GM18508 (cell line): Measurements from ENCODE around the gene SPATS2L.

Experiments used
- ATAC-seq: cut with Tn5 transposase; IDR thresholded peaks from one replicate; pipeline ENCODE4 v1.9.1; 2021; ENCODE audit warnings: moderate number of reproducible peaks; ENCODE audit not compliant: insufficient read depth, unreplicated experiment

The SPATS2L gene

DNA sequence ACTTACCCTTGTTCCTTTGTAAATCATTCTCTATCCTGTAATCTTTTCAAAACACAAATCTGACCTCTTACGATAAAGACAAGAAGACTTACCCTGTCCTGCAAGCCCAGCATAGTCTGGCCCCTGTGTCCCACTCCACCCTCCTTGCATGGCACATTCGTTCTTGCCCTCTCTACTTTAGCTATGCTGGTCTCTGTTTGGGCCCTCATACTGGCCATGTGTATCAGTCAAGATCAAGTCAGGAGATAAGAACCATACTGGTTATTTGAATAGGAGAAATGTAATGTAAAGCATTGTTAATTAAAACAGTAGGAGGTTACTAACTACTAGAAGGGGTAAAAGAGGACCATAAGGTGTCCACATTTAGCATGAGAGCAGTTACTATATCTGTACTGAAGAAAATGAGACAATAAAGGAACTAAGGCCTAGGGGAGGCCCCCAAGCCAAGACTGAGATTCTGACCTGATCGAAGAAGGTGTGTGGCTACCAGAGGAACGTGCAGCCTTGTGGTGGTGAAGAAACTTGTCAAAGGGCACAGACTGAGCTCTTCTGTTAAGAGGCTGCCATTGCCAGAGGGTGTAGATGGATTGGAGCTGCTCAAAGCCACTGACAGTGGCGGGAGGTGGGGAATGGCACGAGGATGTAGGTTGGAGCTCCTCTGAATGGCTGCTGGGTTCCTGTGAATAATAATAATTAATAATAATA, 122.6 kb downstream of the SPATS2L start:
- ATAC-seq: no peak

DNA sequence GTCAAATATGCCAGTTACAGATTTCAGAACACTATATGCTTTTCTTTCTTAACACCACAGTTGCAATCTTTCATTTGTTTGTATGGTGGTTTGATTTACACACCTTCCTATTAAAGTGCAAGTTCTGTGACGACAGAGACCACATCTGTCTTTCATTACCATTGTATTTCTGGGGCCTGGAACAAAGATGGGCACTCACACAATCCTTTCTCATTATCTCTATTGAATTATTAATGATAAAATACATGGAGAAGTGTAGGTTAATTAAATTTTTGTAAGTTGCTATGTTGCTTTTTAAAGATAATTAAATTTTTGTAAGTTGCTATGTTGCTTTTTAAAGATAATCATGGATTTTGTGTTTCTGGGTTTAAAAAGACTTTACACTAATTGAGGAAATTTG, 123.5 kb downstream of the SPATS2L start:
- ATAC-seq: no peak

DNA sequence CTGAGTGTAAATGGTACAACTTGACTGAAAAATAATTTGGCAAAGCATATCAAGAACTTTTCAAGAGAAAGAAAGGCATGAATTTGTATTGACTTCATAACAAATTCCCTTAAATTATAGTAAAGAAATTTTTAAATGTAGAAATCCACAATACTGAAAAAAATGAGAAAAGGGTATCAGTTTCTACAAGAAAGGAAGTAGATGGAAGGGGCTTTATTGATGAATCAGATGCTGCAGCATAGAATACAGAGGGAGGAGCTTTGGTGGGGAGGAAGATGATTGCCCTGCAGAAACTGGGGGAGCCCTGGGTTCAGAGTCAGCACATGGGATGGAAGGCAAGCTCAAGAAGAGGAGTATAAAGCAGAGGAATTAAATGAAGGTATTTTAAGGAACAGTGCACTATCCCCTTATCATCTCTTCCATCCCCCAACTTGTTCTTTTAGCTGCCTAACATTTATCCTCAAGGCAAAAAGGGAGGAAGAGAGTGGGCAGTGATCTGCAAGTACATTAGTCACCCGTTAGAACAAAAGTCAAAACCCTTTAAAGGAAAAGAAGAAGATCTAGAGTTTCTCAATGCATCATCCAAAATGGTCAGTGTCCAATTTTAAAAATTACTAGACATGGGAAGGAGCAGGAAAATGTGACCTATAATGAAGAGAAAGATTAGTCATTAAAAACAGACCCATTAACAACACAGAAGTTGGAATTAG, 125.7 kb downstream of the SPATS2L start:
- no peak for ATAC-seq

DNA sequence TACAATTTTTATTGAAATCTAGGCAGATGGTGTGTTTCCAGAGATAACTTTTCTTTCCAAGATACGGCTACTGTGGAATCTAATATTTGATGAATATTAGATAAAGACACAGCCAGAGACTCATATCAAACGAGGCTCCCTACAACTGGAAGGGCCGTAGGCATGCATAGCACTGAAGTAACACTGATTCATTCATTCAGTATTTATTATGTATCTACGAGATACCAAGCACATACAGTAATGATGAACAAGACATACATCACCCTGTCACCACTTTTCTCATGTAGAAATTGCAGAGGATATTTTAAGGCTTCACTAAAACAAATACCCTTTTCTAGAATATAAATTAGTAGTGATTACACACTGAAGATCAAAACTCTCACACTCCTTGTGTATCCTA, 128.9 kb downstream of the SPATS2L start:
- no peak for ATAC-seq

DNA sequence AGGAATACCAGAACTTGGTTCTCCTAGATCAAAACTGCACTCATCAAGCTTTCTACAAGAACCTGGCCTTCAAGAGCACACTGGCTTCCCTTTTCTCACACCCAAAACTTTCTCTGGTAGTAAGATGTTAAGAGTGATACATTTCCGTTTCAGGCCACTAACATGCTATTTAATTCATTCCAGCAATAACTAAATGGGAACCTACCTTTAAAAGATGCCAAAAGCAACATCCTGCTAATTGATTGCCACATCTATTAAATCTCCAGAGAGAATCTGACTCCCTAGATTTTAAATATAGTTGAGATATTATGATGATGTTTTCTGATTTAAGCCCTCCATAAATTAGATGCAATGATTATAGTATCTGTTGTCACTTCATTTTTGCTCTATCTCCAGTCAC, 131.8 kb downstream of the SPATS2L start:
- no peak for ATAC-seq

DNA sequence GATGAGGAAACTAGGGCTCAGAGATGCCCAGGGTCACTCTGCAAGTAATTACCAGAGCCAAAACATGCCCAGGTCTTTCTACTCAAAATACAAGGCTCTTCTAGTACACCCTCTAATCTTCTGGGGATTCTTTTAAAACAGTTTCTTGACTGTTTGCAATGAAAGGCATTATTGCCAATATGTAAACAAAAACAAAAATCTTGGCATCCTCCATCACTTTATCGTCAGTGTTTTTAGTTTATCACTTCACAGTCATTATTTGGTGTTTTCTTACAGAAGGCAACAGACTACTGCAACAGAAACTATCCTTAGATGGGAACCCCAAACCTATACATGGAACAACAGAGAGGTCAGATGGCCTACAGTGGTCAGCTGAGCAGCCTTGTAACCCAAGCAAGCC, 132.4 kb downstream of the SPATS2L start:
- no peak for ATAC-seq

DNA sequence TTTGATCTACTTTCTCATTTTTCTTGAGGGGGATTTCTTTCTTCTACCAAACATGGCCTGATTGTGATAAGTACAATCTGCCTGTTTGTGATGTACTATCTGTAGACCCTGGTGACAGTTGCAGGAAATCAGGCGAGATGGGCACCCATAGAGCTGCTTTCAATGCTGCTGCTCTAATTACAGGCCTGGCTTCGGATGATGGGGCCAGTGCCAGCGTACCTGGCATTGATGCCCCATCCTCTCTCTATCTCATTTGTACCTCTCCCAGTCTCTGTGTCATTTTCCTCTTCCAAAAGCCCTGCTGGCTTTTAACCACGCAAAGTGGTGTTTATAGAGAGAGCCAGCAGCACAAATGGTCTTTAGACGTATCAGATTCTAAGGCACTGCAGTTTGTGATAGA, 133.5 kb downstream of the SPATS2L start:
- ATAC-seq: no peak

DNA sequence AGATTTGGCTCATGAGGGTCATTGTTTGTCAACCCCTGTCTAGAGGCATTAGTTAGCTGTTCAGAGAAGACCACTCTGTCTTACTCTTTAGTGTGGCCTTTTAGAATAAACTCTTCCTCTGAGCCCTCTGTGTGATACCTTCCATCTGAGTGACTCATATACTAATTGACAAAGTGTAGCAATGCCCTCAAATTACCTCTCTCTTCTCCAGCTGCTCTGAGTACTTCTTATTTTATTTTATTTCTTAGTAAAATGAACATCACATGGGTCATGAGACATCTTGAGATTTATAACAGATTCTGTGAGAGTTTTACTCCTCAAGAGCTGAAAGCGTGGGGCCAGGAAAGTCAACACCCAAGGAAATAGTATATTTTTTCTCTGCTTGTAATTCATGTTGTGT, 136.0 kb downstream of the SPATS2L start:
- no peak for ATAC-seq

DNA sequence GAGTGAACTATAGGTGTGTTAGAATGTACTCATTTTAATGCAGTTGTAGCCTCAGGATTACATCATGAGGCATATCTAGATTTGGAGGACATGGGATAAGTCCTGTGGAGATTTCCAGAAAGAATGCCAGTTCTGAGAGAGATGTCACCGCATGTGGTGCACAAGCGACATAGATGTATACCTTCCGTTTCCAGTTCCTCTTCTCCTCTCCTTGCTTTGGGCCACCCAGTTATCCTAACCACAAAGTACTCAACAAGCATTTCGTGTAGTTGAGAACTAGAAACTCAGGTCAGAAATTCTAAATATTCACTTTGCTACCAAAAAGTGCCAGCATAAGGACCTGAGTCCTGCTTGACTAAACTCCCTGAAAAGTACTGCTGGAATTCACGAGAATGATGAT, 136.9 kb downstream of the SPATS2L start:
- no peak for ATAC-seq

DNA sequence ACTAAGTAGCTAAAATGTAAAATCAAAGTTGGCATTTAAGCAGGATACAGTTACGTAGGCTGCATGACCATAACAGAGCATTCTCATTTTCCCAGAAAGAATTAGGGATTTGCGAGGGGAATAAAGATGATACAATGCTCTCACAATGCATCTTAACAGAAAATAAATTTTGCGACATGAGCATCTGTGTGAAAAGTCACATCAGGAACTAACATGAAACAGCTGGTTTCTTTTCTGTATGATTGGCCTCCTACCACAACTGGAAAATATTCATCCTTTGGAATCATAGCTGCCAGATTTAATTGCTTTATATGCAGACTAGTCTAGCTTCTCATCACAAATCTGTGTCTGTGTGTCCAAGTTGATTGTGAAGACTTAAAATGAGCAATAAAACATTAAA, 137.4 kb downstream of the SPATS2L start:
- ATAC-seq: no peak

DNA sequence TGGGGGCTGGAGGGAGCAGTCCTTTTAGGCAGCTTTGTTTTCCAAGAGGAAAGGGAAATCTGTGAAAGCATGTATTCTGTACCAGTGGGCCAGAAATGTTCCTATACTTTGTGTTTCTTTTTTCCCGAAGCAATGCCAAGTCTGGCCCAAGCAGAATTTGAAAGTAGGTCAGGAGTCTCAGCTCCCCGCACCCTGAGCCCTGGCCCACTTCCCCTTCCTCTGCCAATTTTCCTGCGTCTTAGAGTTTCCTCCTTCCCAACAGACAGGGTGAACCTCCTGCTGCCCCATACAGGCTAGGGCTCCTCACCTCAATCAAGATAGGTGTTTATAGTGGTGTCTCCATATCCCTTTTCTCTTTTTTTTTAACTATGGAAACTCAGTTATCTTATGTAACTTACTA, 138.0 kb downstream of the SPATS2L start:
- no peak for ATAC-seq

DNA sequence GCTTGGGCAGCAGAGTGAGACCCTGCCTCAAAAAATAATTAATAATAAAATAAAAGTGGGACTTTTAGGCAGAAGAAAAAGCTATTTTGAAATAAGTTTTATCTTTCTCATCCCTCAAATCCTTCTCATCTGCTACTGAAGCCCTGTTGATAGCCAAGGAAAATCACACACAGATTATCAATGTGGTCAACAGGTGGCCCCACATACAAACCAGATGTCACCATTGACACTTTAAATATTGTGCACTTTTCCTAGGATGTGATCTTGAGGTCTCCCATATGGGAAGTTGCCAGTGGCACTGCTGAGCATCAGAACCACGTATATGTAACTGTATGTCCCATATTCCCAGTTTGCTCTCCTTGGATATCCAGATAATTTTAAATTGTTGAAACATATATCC, 138.8 kb downstream of the SPATS2L start:
- ATAC-seq: no peak

DNA sequence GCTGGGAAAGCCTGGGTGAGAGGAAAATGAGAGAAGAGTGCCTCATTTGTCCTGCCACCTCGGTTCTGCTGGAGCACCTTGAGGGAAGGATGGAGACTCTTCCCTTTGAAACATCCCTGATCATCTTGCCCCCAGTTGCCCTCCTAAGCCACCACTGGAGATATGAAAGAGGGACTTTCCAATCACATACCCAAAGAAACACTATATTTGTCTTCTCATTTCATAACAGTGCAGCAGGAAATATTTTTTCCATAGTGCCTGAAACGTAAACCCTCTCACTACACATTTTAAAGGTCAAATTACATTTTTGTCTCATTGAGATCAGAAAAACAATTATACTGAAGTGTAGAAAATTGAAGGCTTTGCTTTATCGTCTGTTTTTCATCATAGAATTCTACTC, 140.1 kb downstream of the SPATS2L start:
- no peak for ATAC-seq

DNA sequence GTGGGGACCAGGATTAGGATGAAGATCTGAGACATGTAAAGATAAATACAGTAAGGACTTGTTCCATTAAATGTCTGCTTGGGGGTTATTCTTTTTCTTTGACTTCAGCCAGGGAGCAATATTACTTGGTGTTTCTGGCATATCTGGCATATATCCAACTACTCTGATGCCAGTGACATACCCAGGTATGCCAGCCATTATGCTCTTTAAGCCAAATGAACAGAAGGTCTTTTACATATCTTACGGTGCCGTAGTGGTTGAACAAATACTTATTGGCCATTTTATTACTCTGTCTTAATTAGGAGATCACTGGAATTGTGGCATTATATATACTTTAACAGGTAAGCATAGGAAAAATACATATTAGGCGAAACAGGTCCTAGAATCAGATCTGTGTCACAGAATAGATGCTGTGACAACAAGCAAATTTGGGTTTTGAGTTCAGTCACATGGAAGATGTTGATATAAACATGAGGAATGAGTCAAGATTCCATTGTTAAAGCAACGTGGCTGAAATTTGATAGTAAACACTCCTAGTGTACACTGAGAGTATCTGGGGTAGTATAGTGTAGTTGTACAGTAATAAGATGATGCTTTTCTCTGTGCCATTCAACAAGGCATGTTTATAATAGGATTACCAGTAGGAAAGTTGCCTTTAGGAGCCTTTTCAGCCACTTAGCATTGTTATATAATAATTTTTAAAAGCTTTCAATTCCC, 140.8 kb downstream of the SPATS2L start:
- ATAC-seq: no peak

DNA sequence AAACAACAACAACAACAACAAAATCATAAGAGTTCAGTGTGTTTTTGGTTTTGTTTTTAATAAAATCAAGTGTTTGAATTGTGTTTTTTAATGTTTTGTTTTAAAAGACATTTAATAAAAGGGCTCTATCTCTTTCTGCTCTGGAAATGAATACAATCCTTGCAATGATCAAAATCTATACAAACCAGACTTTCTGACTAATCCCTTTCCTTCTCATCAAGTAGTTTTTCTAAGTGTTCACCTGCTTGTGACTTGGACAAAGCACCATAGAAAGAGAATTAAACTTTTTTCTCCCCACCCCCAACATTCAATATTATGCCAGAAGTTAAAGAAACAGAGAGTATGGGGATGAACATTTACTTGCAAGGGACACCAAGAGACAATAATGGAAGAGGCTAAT, 142.0 kb downstream of the SPATS2L start:
- no peak for ATAC-seq

DNA sequence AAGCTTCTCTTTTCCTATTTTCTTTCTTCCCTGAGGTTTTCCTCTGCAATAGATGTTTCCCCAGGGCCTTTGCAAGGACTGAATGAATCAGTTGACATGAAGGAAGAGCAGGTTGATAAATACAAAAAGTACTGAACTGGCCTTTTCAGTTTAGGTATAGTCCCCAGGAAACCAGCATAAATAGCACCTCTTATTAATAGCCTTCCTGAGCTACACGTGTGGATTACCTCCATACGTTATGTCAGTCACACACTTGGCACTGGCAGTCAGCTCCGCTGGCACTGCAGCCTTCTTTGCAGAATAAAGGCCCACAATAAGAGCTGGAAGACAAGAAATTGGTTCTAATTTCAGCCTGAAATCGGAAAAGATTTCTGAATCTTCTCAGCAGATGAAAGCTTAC, 142.7 kb downstream of the SPATS2L start:
- no peak for ATAC-seq

DNA sequence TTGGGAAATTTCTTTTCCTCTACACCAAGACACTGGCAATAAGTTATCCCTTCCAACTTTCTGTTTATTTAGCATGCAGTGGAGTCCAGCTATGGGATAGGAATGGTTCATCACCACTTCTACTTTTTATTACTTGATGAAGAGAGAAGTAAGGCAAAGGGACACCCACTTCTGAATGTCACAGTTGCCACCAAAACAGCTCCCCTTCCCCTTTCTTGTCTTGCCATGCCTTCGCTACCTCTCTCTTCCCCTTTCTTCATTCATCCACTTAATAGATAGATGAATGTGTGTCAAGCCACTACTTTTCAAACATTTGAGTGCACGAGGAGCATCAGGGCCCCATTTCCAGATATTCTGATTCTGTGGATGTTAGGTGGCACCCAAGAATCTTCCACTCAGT, 143.8 kb downstream of the SPATS2L start:
- ATAC-seq: no peak

DNA sequence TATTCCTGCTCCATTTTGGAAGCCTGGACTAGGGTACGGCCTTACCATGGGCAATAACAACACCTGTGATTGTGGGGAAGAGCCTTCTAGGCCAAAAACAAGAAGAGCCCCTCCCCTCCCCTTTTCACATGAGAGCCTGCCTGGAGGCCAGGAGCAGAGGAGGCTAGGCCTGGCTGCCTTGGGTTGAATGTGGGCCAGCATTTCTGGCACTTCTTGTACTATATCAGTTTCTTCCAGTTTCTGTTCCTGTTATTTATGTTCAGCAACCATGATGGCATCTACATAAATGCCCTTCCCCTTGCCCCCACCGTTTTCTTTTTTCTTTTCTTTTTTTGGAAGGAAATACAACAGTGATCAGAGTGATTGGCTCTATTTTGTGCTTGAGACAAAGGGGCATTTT, 145.0 kb downstream of the SPATS2L start:
- ATAC-seq: no peak

DNA sequence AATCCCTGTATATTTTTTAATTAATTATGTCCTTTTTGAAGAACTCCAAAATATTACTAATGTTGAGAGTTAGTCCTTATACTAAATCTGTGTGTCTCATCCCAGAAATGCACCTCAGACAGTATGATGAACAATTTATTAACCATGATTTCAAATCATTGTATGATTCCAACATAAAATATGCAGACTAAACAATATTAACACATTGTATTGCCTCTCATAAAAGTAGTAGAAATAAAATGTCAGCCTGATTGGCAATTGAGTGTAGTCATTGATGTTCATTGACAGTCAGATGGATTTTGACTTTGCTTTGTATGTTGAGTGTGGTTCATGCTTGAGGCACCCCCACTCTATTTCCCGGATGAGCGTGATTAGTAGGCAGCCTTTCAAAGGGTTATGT, 145.9 kb downstream of the SPATS2L start:
- no peak for ATAC-seq

DNA sequence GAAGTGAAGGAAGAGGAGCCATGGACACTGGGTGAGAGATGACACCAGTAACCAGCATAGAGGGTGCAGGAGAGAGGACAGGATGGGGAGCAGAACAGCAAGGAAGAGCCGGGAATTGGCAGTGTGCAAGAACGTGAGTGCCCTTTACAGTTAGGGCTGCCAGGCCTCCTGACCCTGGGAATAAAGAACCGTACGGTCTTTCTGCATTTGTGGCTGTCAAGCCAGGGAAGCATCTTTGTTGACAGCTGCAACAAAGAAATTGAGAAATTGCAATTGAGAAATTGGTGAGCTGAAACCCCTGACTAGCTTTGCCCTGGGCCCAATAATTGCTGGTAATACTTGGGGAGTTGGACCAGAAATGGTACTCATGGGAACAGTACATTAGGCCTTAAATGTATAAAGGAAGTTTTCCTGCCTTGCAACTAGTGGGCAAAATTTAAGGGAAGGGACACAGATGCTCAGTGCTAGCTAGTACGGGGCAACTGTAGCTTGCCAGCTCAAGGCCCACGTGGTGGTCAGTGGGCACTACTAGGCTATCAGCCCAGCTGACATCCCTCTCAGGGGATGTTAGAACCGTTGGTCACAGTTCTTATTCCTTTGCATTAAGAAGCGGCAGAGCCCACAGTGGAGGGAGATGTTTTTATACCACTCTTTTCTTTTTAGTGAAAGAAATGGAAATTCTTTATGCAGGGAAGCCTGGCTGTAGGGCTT, 146.8 kb downstream of the SPATS2L start:
- ATAC-seq: no peak
